WTC11 (cell line): ENCODE results near the gene MAP2K1. TPM values are rescaled to one million over a fixed set of nuclear protein-coding genes. Genes with fewer than 3 reads are reported as not detected.

Source experiments
- ATAC-seq: fragments of 200-7000 bp; cut with Tn5 transposase; 2 replicates; pipeline ENCODE4 v1.10.0; 2021; ENCODE audit warnings: mild to moderate bottlenecking, moderate library complexity
- CTCF ChIA-PET: fragments of 300-600 bp; sonication (Branson Sonifier 250); formaldehyde crosslinking; loops from one replicate; lab custom pipeline; 2021; ENCODE audit warnings: antibody characterized with exemption; lab: Charles Lee
- POLR2A ChIA-PET: fragments of 350-600 bp; sonication (Branson Sonifier 250); formaldehyde crosslinking; loops from one replicate; lab custom pipeline; 2021; ENCODE audit warnings: antibody characterized with exemption; lab: Charles Lee
- DNase-seq: peaks from one replicate; pipeline ENCODE4 v3.0.0; 2021; ENCODE audit warnings: low spot score
- H3K27ac Mint-ChIP-seq: 2 replicates; pipeline ENCODE4 v1.8.0; 2021; ENCODE audit warnings: mixed read lengths
- H3K27me3 Mint-ChIP-seq: 2 replicates; pipeline ENCODE4 v1.8.0; 2021; ENCODE audit warnings: low read depth, mild to moderate bottlenecking, moderate library complexity, mixed read lengths
- H3K36me3 Mint-ChIP-seq: 2 replicates; pipeline ENCODE4 v1.8.0; 2021; ENCODE audit warnings: mixed read lengths
- H3K4me1 Mint-ChIP-seq: 2 replicates; pipeline ENCODE4 v1.8.0; 2022; ENCODE audit warnings: mixed read lengths
- H3K4me3 Mint-ChIP-seq: 2 replicates; pipeline ENCODE4 v1.8.0; 2021; ENCODE audit warnings: mild to moderate bottlenecking, moderate library complexity, mixed read lengths
- H3K9me3 Mint-ChIP-seq: 2 replicates; pipeline ENCODE4 v1.8.0; 2021; ENCODE audit warnings: mixed read lengths
- CBFB ChIP-seq: sonication (generic); formaldehyde crosslinking; IDR thresholded peaks from 2 replicates; pipeline ENCODE4 v1.8.1; 2022; ENCODE audit warnings: mild to moderate bottlenecking, low read depth, missing genetic modification reagents
- CREM ChIP-seq: sonication (generic); formaldehyde crosslinking; IDR thresholded peaks from 2 replicates; pipeline ENCODE4 v1.8.1; 2022; ENCODE audit warnings: mild to moderate bottlenecking, missing genetic modification reagents, moderate library complexity
- ETV6 ChIP-seq: sonication (generic); formaldehyde crosslinking; IDR thresholded peaks from 2 replicates; pipeline ENCODE4 v1.8.1; 2022; ENCODE audit warnings: mild to moderate bottlenecking, missing genetic modification reagents
- HMGA2 ChIP-seq: fragments of 250-450 bp; sonication (Bioruptor Pico); IDR thresholded peaks from 2 replicates; pipeline ENCODE4 v1.4.0; 2021; ENCODE audit warnings: mild to moderate bottlenecking, moderate library complexity
- NFE2L1 ChIP-seq: sonication (generic); formaldehyde crosslinking; IDR thresholded peaks from 2 replicates; pipeline ENCODE4 v1.8.1; 2023; ENCODE audit warnings: missing genetic modification reagents
- NFYB ChIP-seq: sonication (generic); formaldehyde crosslinking; conservative IDR thresholded peaks from 2 replicates; pipeline ENCODE4 v1.8.0; 2022; ENCODE audit warnings: low read depth, missing genetic modification reagents
- RORB ChIP-seq: fragments of 250-450 bp; sonication (Bioruptor Pico); IDR thresholded peaks from 2 replicates; pipeline ENCODE4 v1.9.0; 2021; ENCODE audit warnings: mild to moderate bottlenecking
- SMAD3 ChIP-seq: sonication (generic); formaldehyde crosslinking; IDR thresholded peaks from 2 replicates; pipeline ENCODE4 v1.8.0; 2022; ENCODE audit warnings: missing genetic modification reagents, mild to moderate bottlenecking, borderline replicate concordance
- SOX15 ChIP-seq: fragments of 250-450 bp; sonication (Bioruptor Pico); IDR thresholded peaks from 2 replicates; pipeline ENCODE4 v1.9.0; 2021; ENCODE audit warnings: mild to moderate bottlenecking
- TEAD4 ChIP-seq: sonication (generic); formaldehyde crosslinking; IDR thresholded peaks from 2 replicates; pipeline ENCODE4 v1.8.0; 2022; ENCODE audit warnings: mild to moderate bottlenecking, missing genetic modification reagents
- ZNF138 ChIP-seq: sonication (generic); formaldehyde crosslinking; conservative IDR thresholded peaks from 2 replicates; pipeline ENCODE4 v1.8.1; 2022; ENCODE audit warnings: mild to moderate bottlenecking, moderate library complexity, missing genetic modification reagents
- total RNA-seq: library from RNA; stranded (reverse); gene quantifications from 3 replicates; pipeline ENCODE4 v1.2.3, GENCODE V29; 2021
- TF ChIP-seq, protein P1 (sequence below): sonication (generic); formaldehyde crosslinking; IDR thresholded peaks from 2 replicates; pipeline ENCODE4 v1.8.1; 2023; ENCODE audit warnings: mild to moderate bottlenecking, moderate library complexity, missing genetic modification reagents
- TF ChIP-seq, protein P2 (sequence below): sonication (generic); formaldehyde crosslinking; IDR thresholded peaks from 2 replicates; pipeline ENCODE4 v1.8.0; 2022; ENCODE audit warnings: mild to moderate bottlenecking, missing genetic modification reagents
- TF ChIP-seq, protein P3 (sequence below): sonication (generic); formaldehyde crosslinking; IDR thresholded peaks from 2 replicates; pipeline ENCODE4 v1.8.0; 2022; ENCODE audit warnings: mild to moderate bottlenecking, missing genetic modification reagents
- TF ChIP-seq, protein P4 (sequence below): fragments of 250-450 bp; sonication (Bioruptor Pico); IDR thresholded peaks from 2 replicates; pipeline ENCODE4 v1.8.0; 2021; ENCODE audit warnings: mild to moderate bottlenecking
- TF ChIP-seq, protein P5 (sequence below): sonication (generic); formaldehyde crosslinking; IDR thresholded peaks from 2 replicates; pipeline ENCODE4 v1.8.1; 2022; ENCODE audit warnings: low read depth, mild to moderate bottlenecking, moderate library complexity, missing genetic modification reagents, borderline replicate concordance
- TF ChIP-seq, protein P6 (sequence below): sonication (generic); formaldehyde crosslinking; IDR thresholded peaks from 2 replicates; pipeline ENCODE4 v1.8.0; 2022; ENCODE audit warnings: missing genetic modification reagents
- TF ChIP-seq, protein P7 (sequence below): sonication (generic); formaldehyde crosslinking; IDR thresholded peaks from 2 replicates; pipeline ENCODE4 v1.8.0; 2023; ENCODE audit warnings: missing genetic modification reagents, mild to moderate bottlenecking, borderline replicate concordance
- TF ChIP-seq, protein P8 (sequence below): fragments of 250-450 bp; sonication (Bioruptor Pico); IDR thresholded peaks from 2 replicates; pipeline ENCODE4 v1.9.0; 2021; ENCODE audit warnings: mild to moderate bottlenecking

The MAP2K1 gene
- total RNA-seq, 1 experiment from 2014 or later = 93.0 TPM

DNA sequence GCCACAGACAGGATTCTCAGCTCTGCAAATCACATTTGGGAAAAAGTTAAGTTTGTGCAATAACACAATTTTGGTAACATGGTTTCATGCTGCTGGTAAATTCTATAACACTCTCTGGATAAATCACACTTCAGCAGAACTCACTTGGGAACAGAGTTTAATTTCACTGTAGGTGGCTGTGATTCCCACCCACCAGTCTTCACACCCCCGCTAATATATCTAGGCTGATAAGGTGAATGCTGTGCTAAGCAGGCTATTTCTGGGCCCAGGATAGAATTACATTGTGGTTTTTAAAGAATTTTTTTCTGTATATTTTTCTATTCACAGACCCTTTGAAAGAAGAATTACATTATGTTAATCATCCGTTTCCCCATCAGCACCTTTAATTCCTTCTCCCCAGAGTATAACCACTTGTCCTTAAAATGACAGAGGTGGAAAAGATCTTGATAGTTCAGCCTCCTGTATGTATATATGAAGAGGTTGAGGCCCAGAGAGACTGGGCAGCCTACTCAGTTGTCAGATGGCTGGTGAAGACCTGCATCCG lies 22.9 kb downstream of the MAP2K1 start:
- POLR2A ChIA-PET = no interaction called here
- peak overlapping the region; percentile 47 for H3K27ac Mint-ChIP-seq

DNA sequence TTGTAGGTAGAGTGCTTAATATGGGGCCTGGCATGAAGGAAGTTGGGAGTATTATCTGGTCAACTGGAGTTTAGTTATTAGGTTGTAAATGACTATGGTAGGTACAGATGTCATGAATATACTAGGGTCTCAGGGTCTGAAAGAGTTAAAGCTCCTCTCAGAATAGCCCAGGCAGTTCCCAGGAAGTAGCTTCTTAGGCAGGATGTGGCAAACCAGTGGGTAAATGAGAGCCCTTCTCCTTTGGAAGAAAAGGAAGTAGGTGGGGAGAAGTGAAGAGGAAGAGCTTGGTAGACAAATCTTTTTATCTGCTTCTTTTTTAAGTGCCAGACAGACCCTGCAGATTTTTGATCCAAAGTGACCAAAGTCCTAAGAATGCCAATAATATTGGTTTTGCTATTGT lies 24.5 kb downstream of the MAP2K1 start:
- POLR2A ChIA-PET = no interaction called here
- Mint-ChIP-seq H3K27me3 (no peaks in the 10 kb centered on the region), H3K9me3 (peaks cover 25% of the 10 kb centered on the region), H3K4me3 (peak overlapping the region; percentile 14), H3K36me3 (peaks cover 30% of the 10 kb centered on the region), H3K4me1 (peaks cover 73% of the 10 kb centered on the region), H3K27ac (peak overlapping the region; percentile 52)
- DNase-seq (no peak), ATAC-seq (peak; percentile 66)
- CTCF ChIA-PET = interaction anchor here (1.4 kb wide), 1 partner anchor 87 kb away, joined by 3 read pairs; no protein-coding TSS in a partner anchor
- TF ChIP-seq, protein P1, sequence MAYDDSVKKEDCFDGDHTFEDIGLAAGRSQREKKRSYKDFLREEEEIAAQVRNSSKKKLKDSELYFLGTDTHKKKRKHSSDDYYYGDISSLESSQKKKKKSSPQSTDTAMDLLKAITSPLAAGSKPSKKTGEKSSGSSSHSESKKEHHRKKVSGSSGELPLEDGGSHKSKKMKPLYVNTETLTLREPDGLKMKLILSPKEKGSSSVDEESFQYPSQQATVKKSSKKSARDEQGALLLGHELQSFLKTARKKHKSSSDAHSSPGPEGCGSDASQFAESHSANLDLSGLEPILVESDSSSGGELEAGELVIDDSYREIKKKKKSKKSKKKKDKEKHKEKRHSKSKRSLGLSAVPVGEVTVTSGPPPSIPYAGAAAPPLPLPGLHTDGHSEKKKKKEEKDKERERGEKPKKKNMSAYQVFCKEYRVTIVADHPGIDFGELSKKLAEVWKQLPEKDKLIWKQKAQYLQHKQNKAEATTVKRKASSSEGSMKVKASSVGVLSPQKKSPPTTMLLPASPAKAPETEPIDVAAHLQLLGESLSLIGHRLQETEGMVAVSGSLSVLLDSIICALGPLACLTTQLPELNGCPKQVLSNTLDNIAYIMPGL = no peak
- TF ChIP-seq, protein P2, sequence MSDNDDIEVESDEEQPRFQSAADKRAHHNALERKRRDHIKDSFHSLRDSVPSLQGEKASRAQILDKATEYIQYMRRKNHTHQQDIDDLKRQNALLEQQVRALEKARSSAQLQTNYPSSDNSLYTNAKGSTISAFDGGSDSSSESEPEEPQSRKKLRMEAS (CRISPR knock-in tag) = no peak
- TF ChIP-seq, protein P3, sequence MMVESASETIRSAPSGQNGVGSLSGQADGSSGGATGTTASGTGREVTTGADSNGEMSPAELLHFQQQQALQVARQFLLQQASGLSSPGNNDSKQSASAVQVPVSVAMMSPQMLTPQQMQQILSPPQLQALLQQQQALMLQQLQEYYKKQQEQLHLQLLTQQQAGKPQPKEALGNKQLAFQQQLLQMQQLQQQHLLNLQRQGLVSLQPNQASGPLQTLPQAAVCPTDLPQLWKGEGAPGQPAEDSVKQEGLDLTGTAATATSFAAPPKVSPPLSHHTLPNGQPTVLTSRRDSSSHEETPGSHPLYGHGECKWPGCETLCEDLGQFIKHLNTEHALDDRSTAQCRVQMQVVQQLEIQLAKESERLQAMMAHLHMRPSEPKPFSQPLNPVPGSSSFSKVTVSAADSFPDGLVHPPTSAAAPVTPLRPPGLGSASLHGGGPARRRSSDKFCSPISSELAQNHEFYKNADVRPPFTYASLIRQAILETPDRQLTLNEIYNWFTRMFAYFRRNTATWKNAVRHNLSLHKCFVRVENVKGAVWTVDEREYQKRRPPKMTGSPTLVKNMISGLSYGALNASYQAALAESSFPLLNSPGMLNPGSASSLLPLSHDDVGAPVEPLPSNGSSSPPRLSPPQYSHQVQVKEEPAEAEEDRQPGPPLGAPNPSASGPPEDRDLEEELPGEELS (CRISPR knock-in tag) = no peak
- TF ChIP-seq, protein P4, sequence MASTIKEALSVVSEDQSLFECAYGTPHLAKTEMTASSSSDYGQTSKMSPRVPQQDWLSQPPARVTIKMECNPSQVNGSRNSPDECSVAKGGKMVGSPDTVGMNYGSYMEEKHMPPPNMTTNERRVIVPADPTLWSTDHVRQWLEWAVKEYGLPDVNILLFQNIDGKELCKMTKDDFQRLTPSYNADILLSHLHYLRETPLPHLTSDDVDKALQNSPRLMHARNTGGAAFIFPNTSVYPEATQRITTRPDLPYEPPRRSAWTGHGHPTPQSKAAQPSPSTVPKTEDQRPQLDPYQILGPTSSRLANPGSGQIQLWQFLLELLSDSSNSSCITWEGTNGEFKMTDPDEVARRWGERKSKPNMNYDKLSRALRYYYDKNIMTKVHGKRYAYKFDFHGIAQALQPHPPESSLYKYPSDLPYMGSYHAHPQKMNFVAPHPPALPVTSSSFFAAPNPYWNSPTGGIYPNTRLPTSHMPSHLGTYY (CRISPR knock-in tag) = no peak
- TF ChIP-seq NFYB (CRISPR knock-in tag) = no peak

More for the DNA sequence above, 22.9 kb downstream of the MAP2K1 start:
- H3K36me3 Mint-ChIP-seq = peaks cover 20% of the 10 kb centered on the region
- CTCF ChIA-PET = no interaction called here
- H3K4me3 Mint-ChIP-seq = no peak overlapping the region; the same call in 1 of the 2 replicates
- peaks cover 17% of the 10 kb centered on the region for H3K9me3 Mint-ChIP-seq
- no peak for DNase-seq
- H3K4me1 Mint-ChIP-seq = peaks cover 73% of the 10 kb centered on the region
- ATAC-seq = no peak
- TF ChIP-seq CREM (no peak), CBFB (CRISPR knock-in tag) (no peak), SOX15 (CRISPR knock-in tag) (no peak), ZNF138 (CRISPR knock-in tag) (no peak), SMAD3 (CRISPR knock-in tag) (no peak), TEAD4 (CRISPR knock-in tag) (no peak), NFE2L1 (CRISPR knock-in tag) (no peak), HMGA2 (no peak), RORB (CRISPR knock-in tag) (no peak), ETV6 (CRISPR knock-in tag) (no peak), NFYB (CRISPR knock-in tag) (no peak)
- TF ChIP-seq, protein P5, sequence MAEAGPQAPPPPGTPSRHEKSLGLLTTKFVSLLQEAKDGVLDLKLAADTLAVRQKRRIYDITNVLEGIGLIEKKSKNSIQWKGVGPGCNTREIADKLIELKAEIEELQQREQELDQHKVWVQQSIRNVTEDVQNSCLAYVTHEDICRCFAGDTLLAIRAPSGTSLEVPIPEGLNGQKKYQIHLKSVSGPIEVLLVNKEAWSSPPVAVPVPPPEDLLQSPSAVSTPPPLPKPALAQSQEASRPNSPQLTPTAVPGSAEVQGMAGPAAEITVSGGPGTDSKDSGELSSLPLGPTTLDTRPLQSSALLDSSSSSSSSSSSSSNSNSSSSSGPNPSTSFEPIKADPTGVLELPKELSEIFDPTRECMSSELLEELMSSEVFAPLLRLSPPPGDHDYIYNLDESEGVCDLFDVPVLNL = no peak
- TF ChIP-seq, protein P6, sequence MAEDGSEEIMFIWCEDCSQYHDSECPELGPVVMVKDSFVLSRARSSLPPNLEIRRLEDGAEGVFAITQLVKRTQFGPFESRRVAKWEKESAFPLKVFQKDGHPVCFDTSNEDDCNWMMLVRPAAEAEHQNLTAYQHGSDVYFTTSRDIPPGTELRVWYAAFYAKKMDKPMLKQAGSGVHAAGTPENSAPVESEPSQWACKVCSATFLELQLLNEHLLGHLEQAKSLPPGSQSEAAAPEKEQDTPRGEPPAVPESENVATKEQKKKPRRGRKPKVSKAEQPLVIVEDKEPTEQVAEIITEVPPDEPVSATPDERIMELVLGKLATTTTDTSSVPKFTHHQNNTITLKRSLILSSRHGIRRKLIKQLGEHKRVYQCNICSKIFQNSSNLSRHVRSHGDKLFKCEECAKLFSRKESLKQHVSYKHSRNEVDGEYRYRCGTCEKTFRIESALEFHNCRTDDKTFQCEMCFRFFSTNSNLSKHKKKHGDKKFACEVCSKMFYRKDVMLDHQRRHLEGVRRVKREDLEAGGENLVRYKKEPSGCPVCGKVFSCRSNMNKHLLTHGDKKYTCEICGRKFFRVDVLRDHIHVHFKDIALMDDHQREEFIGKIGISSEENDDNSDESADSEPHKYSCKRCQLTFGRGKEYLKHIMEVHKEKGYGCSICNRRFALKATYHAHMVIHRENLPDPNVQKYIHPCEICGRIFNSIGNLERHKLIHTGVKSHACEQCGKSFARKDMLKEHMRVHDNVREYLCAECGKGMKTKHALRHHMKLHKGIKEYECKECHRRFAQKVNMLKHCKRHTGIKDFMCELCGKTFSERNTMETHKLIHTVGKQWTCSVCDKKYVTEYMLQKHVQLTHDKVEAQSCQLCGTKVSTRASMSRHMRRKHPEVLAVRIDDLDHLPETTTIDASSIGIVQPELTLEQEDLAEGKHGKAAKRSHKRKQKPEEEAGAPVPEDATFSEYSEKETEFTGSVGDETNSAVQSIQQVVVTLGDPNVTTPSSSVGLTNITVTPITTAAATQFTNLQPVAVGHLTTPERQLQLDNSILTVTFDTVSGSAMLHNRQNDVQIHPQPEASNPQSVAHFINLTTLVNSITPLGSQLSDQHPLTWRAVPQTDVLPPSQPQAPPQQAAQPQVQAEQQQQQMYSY = no peak
- TF ChIP-seq, protein P2 (CRISPR knock-in tag) = no peak
- TF ChIP-seq, protein P7, sequence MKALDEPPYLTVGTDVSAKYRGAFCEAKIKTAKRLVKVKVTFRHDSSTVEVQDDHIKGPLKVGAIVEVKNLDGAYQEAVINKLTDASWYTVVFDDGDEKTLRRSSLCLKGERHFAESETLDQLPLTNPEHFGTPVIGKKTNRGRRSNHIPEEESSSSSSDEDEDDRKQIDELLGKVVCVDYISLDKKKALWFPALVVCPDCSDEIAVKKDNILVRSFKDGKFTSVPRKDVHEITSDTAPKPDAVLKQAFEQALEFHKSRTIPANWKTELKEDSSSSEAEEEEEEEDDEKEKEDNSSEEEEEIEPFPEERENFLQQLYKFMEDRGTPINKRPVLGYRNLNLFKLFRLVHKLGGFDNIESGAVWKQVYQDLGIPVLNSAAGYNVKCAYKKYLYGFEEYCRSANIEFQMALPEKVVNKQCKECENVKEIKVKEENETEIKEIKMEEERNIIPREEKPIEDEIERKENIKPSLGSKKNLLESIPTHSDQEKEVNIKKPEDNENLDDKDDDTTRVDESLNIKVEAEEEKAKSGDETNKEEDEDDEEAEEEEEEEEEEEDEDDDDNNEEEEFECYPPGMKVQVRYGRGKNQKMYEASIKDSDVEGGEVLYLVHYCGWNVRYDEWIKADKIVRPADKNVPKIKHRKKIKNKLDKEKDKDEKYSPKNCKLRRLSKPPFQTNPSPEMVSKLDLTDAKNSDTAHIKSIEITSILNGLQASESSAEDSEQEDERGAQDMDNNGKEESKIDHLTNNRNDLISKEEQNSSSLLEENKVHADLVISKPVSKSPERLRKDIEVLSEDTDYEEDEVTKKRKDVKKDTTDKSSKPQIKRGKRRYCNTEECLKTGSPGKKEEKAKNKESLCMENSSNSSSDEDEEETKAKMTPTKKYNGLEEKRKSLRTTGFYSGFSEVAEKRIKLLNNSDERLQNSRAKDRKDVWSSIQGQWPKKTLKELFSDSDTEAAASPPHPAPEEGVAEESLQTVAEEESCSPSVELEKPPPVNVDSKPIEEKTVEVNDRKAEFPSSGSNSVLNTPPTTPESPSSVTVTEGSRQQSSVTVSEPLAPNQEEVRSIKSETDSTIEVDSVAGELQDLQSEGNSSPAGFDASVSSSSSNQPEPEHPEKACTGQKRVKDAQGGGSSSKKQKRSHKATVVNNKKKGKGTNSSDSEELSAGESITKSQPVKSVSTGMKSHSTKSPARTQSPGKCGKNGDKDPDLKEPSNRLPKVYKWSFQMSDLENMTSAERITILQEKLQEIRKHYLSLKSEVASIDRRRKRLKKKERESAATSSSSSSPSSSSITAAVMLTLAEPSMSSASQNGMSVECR = no peak
- TF ChIP-seq, protein P8, sequence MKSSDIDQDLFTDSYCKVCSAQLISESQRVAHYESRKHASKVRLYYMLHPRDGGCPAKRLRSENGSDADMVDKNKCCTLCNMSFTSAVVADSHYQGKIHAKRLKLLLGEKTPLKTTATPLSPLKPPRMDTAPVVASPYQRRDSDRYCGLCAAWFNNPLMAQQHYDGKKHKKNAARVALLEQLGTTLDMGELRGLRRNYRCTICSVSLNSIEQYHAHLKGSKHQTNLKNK (CRISPR knock-in tag) = no peak
- no peaks in the 10 kb centered on the region for H3K27me3 Mint-ChIP-seq
